Activated CD8-positive, alpha-beta memory T cell treated with anti-CD3 and anti-CD28 coated beads, Interleukin-2, amount 50 U/mL, for 48 hours (primary cell): Measurements from ENCODE around the gene ITGB1.
"Not testable (repeated sequence)": the region's sequence is repeated elsewhere in the genome, so short reads cannot be mapped to it uniquely, and the experiment has no call there.

Experiments used
- DNase-seq: peaks from one replicate; pipeline ENCODE4 v3.0.0-alpha.2; 2020

The ITGB1 gene

GRCh38 chr10:32929634-32930033, 28.4 kb downstream of the ITGB1 start:
- DNase-seq: no peak

- DNase-seq: no peak
These were observed 30.3 kb downstream of the ITGB1 start for GRCh38 chr10:32927750-32928149.

GRCh38 chr10:32923849-32924248, 34.2 kb downstream of the ITGB1 start:
- DNase-seq: no peak

GRCh38 chr10:32923134-32923533, 34.9 kb downstream of the ITGB1 start:
- no peak for DNase-seq

DNA sequence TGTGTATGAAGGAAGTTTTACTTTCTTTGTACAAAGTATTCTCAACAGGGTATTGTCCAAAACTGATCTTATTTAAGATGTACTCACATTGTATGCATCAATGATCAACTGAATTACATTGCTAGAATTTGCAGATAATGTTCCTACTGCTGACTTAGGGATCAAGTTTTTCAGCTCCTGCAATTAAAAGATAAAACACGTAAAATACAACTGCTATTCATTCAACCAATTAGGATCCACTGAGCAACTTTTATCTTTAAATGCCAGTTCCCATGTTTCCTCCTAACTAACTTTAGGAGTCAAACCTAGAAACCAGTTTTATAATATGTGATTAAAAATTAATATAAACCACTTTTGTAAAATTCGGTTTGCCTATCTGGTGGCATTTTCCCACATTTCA, 35.9 kb downstream of the ITGB1 start:
- no peak for DNase-seq

DNA sequence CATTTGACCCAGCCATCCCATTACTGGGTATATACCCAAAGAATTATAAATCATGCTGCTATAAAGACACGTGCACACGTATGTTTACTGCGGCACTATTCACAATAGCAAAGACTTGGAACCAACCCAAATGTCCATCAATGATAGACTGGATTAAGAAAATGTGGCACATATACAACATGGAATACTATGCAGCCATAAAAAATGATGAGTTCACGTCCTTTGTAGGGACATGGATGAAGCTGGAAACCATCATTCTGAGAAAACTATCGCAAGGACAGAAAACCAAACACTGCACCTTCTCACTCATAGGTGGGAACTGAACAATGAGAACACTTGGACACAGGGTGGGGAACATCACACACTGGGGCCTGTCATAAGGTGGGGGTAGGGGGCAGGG, 40.2 kb downstream of the ITGB1 start:
- DNase-seq: not testable (repeated sequence)

GRCh38 chr10:32911285-32912016, 46.6 kb downstream of the ITGB1 start:
- DNase-seq: no peak

GRCh38 chr10:32909970-32910369, 48.1 kb downstream of the ITGB1 start:
- DNase-seq: not testable (repeated sequence)

DNA sequence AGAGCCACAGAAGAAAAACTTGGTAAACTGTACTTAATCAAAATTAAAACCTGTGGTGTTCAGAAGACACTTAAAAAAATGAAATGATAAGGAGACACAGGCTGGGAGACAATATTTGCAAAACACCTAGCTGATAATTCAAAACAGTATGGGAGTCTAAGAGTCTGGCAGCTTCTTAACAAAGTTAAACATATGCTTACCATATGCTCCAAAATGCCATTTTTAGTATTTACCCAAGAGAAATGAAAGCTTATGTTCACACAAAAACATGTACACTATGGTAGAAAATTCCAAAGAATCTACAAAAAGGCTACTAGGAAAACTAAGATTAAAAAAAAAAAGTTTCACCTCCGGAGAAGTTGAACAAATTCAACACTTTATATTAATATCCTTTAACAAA, 48.6 kb downstream of the ITGB1 start:
- DNase-seq: no peak

- DNase-seq: no peak
These were observed 51.4 kb downstream of the ITGB1 start for GRCh38 chr10:32906595-32906994.

- no peak for DNase-seq
These were observed 52.6 kb downstream of the ITGB1 start for GRCh38 chr10:32905466-32905865.

DNA sequence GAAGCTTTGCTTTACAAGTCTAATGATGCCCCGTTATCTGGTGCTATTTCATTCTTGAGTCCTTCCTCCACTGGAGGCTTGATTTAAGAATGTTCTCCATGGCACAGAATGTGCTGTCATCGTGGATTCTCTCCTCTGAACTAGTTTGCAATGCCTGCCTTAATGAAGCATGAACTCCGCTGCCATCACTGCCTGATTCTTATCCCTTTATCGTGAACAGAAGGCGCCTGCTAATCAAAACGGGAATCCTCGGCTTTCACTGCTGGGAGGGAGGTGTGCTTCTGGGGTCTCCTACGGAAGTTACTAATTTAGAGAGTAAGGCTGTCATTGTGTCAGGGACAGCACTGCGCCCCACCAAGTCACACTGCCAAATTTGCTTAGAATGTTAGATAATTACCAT, 56.2 kb downstream of the ITGB1 start:
- no peak for DNase-seq

DNA sequence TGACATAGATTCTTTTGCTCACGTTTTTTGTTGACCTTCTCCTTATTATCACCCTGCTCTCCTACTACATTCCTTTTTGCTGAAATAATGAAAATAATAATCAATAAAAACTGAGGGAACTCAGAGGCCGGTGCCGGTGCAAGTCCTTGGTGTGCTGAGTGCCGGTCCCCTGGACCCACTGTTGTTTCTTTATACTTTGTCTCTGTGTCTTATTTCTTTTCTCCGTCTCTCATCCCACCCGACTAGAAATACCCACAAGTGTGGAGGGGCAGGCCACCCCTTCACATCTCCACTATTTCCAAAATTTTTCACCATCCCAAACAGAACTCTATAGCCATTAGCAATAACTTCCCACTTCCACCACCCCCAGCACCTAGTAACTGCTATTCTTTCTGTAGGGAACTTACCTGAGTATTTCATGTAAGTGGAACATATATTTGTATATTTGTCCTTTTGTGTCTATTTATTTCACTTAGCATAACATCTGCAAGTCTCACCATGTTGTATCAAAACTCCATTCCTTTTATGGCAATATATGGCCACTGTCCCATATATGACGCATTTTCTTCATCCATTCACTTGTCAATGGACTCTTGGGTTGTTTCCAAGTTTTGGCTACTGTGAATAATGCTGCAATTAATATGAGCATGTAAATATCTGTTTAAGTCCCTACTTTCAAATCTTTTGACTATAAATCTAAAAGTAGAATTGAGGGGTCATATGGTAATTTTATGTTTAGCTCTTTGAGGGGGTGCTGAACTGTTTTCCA, 62.6 kb downstream of the ITGB1 start:
- not testable (repeated sequence) for DNase-seq

GRCh38 chr10:32893916-32894664, 63.9 kb downstream of the ITGB1 start:
- no peak for DNase-seq

- no peak for DNase-seq
These were observed 64.6 kb downstream of the ITGB1 start for GRCh38 chr10:32893434-32893833.

GRCh38 chr10:32891261-32891660, 66.8 kb downstream of the ITGB1 start:
- DNase-seq: no peak

DNA sequence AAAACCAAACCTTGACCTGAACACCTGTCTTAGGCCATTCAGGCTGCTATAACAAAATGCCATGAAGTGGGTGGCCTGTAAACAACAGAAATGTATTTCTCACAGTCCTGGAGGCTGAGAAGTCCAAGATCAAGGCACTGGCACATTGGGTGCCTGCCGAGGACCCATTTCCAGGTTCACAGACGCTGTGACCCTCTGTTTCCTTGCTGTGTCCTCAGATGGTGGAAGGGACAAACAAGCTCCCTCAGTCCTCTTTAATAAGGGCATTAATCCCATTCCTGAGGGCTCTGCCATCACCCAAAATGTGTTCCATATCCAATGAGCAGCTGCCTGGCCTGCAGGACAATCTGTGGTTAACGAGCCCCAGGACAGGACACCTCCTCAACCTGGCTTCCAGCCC, 67.6 kb downstream of the ITGB1 start:
- no peak for DNase-seq

DNA sequence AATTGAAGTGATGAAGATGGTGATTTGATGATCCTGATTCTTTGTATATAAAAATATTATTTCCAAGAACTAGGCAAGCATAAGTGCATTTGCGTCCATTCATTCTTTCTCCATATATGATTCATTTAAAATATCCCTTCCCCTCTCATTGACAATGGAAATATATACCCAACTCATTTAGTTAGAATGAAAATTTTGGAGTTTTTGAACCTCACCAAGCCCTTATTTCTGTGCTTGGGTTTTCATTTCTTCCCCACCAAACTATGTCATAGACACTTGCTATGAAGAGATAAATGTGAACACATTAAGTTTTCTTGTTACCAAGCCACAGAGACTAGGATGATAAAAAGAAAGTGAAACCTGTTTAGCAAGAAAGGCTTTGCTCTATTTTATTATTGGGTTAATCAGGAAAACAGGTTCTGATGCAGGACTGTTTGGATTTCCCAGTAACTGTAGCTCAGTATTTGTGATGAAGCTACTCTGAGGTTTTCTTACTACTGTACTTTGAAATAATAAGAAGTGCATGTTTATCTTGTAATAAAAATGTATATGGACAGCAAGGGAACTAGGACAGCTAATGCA, 68.3 kb downstream of the ITGB1 start:
- no peak for DNase-seq

- DNase-seq: no peak
These were observed 69.7 kb downstream of the ITGB1 start for GRCh38 chr10:32888161-32888927.

DNA sequence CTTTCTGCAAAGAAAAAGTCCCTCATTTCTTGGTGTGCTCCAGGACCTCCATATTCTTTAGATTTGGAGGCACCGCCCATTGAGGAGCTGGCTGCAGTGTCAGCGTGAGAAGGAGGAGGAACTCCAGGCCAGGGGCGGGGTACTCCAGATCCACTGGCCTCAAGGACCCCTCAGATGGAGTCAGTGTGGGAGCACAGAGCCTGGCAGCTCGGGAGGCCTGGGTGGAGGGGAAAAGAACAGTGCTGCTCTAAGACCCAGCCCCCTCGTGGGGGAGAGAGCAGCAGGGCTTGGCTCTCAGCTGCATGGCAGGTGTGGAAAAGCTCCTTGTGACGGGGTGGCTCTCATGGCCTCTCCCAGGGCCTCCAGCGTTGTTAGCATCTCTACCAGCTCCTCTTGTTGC, 70.5 kb downstream of the ITGB1 start:
- DNase-seq: no peak

- no peak for DNase-seq
These were observed 76.0 kb downstream of the ITGB1 start for GRCh38 chr10:32882076-32882475.

- DNase-seq: no peak
These were observed 79.4 kb downstream of the ITGB1 start for GRCh38 chr10:32878646-32879045.

DNA sequence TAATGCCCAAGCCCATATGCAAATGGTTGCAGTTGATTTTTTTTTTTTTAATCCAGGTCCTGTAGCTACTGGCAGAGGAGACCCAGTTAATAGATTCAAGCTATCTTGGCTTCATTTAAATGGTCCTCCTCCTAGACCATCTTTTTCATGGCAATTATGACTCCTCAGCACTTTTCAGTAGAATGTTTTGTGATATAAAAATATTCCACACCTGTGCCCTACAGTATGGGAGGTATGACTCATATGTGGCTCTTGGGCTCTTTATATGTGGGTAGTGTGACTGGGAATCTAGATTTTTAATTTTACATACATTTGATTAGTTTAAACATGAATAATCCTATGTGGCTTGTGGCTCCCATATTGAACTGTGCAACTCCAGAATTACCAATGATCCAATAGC, 80.1 kb downstream of the ITGB1 start:
- no peak for DNase-seq
